GM19193 (cell line): ENCODE data around the gene TMTC2.

Experiments used
- POLR2A ChIP-seq: IDR thresholded peaks from 4 replicates; pipeline ENCODE4 v1.6.1; 2011; ENCODE audit not compliant: insufficient read depth, insufficient read length; ENCODE audit errors: extremely low read depth

TMTC2 gene

DNA sequence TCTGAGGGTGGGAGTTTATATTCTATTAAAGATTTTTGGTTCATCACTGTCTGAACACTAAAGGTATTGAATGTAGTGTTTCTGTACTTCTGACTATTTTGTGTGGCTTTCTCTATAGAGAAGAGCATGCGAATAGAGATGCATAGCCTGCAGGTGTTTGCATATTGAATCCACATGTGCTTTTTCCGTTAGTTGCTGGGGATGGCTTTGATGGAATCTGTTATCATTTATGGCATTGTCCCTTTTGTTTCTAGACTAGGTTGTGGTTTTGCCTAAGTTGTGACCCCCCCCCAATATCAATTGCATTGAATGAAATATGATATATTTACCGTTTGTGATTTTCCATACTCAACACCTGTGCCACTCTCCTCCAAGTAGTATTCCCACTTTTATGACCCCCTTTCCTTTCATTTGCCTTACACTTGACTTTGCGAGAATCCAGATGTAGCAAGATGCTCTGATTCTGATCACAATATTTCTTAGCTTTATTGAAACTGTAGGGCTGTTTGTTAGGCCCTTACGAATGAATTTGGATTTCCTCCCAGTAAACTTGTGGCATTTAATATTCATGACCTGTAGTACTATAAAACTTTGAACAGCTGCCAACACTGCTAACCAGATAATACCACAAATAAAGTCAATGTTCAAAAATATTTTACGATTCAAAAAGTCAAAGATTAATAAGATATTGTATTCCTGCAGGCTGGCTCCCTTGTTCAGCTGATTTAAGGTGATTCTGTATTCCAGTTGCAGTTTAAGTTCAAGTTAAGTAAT is 176.4 kb downstream of the TMTC2 start:
- no peak for TF ChIP-seq POLR2A

DNA sequence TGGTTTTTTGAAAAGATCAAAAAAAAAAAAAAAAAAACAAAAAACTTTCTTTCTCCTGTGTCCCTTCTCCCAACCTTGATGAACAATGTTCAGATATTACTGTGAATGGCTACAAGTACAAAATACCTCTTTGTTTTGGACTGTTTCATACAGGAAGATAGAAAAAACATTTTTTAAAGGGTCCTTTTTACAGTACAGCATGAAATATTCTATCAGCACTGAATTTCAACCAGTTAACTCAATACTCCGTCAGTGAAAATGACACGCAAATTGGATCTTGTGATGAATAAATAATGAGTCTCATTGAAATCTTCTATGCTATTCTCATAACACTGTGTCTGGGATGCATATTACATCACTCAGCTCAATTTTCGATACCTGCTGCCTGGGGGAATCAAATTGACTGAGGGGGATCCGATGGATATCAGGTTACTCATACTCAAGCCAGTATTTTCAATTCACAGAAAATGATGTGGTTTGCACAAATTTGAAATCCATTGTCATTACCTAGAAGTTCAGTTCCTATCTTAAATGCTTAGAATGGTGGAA is 179.6 kb downstream of the TMTC2 start:
- no peak for TF ChIP-seq POLR2A

DNA sequence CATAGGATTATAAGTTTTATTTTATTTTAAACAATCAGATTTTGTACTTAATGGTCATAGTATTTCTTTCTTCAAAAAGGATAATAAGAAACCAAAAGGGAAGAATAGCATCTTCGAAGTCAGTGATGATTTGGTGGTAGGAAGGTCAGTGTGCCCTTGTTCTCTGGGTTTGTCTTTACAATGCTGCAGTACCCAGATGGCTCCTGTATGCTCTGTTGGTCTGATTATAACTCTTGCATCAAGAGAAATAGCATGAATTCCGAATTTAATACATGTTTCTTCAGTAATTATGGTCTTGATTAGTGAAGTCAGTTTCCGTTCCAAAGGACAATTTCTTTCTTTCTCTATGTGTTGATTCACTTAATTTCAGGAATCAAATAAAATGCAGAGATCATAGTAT is 180.2 kb downstream of the TMTC2 start:
- no peak for TF ChIP-seq POLR2A

DNA sequence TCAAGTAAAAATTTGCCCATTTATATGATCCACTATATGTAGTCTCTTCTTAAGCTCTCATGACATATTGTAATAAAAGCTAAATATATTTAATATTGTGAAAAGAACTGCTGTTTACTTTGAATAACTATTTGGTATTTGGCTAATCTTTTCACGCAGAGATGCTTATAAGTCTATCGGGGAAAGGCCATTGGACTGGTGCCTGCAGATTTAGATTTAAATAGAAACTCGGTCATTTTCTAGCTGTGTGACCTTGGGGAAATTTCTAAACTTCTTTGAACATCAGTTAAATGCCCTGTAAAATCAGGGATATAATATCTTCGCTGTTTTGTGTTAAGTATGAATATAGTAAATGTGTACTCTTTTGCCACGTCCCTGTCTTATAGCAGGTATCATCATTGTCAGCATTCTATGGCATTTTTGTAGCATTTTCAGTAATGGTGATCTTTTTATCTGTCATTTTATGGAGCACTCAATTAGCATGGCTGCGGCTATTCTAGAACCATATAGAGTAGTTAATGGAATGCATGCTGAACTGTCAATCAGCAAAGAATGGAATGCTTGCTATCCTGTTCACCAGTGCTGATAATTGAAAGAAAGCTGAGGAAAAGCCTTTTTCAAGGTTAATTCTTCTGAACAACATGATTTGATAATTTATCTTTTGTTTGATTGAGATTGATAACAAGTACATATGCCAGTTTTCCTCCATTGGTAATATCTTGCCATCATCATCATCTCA is 181.2 kb downstream of the TMTC2 start:
- TF ChIP-seq POLR2A = no peak

DNA sequence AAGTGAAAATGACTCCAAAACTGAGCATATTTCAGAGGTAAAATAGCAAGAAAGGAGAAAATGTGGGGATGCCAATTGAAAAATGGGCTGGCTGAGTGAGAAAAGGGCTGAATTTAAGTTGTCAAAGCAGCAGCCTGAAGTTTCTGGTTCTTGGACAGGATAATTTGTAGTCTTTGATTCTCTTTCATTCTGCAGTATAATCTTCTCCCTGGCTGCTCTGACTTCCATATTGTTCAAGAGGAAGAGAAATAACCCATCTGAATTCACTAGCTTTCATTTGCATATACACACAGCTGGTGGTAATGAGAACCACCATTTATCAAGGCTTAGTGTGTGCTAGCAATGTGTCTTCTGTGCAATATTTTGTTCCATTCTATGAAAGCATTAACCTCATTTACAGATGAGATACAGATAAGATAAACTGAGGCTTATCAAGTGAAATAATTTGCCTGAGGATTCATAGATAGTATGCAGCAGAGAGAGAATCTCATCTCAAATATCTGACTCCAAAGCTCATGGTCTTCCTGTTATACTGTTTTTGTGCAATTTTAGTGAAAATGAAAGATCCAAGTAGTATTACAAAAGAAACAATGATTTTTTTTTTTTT is 184.2 kb downstream of the TMTC2 start:
- TF ChIP-seq POLR2A = no peak

DNA sequence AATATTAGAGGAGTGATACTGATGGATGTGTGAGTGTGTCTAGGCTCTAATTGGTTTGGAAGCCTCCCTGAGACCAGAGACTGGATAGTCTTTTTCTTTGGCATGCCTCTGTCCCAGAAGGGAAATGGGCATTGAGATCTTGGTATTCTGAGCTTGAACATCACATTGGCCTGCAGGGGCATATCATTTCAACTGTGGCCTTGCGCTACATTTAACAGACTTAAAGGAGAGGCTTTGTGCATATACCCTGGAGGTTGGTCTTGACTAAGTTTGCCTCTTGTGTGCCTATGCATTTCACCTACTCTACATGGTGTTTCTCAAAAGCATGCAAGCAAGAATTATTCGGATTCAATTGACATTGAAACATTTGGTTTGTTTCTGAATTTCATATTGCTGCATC is 185.4 kb downstream of the TMTC2 start:
- TF ChIP-seq POLR2A = no peak

DNA sequence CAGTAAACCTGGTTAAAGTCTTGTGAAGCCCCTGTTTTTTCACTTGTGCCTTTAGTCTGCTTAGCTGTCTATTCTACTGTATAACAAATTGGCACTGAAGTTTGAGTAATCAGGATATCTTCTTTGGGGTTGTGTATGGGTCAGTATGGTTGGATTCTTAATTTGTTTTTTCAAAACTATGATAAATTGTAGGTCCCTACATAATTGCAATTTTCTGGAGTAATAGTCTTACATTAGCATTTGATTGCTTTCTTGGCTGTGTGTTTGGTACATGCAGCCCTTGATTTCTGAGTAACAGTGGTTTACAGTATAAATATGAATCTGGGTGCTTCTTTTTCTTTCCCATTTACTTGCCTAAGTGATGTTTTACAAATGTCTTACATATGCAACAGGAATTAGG is 186.6 kb downstream of the TMTC2 start:
- TF ChIP-seq POLR2A = no peak

DNA sequence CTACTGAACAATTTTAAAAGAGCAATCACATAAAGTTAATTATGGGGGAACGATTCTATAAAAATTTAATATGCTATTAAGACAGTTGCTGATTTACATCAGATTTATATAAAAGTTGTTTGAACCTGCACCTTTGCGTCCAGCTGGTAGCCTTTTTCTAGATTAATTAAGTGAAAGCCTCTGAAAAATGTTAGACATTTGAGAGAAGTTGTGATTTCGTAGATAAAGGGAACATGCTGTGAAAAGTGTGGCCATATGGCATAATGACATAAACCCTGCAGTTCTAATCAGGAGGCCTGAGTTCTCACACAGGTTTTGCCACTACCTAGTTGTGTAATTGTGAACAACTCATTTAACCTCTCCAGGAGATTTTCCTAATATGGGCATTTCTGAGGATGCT is 187.2 kb downstream of the TMTC2 start:
- no peak for TF ChIP-seq POLR2A

DNA sequence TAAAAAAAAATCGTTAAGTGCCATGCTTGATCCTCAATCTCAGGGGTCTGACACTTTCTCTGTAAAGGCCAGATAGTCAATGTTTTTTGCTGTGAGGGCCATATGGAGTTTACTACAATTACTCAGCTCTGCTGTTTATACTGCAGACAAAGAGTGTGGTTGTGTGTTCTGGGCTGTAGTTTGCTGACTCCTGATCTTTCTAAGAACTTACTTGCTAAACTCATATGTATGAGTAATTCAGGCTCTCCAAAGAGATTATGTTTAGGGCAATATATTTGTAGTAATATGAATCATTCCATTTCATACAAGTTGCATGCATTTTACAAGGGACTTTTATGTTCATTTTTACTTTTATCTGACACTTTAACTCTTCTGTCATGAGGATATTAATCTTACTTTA is 188.2 kb downstream of the TMTC2 start:
- TF ChIP-seq POLR2A = no peak

DNA sequence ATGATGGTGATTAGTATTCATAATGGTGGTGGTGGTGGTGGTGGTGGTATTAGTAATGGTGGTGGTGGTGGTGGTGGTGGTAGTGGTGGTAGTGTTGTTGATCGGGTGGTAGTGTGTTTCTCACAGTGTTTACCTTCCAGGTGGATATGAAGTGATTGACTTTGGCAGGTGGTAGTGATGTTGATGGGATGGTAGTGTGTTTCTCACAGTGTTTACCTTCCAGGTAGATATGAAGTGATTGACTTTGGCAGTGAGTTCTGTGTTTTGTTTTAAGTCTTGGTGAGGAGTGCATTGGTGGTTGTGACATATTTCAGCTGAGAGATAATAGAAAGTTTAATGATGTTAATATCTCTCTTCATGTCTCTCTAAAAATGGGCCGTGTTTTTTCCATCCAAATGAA is 189.4 kb downstream of the TMTC2 start:
- TF ChIP-seq POLR2A = no peak

DNA sequence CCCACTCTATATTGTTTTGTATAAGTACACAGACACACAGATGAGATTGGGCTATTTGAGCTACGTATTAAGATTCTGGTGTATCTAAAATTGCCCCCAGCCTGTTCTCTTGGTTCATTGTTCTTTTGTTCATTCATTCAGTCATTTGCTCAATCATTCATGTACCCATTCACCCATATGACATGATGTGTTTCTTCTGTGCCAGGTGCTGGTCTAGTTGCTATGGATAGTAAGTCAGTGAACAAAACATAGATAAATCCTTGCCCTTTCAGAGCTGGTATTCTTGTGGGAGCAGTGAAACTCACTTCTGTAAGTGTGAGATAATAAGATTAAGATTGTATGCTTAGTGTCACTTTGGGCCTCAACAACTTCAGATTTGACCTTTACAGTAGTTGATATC is 191.3 kb downstream of the TMTC2 start:
- TF ChIP-seq POLR2A = no peak

DNA sequence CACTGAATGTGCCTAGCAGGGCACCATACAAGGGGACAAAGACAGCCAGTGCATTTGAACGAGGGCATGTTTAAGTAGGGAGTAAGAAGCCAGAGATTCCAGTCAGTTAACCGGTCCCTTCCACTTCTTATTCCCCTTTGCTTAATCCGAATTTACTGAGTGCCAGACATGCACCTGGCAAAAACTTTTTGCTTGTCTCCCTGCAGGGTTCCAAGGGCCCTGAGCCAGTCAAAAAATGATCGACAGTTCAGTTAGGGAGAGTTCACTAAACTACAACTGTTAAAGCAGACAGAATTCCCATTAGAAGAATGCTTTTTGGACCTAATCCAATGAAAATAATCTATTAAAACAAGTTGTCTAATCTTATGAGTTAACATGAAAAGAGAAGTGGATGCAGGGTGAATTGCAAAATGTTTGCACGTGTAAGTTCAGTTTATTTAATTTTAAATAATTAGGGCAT is 193.8 kb downstream of the TMTC2 start:
- TF ChIP-seq POLR2A = no peak

DNA sequence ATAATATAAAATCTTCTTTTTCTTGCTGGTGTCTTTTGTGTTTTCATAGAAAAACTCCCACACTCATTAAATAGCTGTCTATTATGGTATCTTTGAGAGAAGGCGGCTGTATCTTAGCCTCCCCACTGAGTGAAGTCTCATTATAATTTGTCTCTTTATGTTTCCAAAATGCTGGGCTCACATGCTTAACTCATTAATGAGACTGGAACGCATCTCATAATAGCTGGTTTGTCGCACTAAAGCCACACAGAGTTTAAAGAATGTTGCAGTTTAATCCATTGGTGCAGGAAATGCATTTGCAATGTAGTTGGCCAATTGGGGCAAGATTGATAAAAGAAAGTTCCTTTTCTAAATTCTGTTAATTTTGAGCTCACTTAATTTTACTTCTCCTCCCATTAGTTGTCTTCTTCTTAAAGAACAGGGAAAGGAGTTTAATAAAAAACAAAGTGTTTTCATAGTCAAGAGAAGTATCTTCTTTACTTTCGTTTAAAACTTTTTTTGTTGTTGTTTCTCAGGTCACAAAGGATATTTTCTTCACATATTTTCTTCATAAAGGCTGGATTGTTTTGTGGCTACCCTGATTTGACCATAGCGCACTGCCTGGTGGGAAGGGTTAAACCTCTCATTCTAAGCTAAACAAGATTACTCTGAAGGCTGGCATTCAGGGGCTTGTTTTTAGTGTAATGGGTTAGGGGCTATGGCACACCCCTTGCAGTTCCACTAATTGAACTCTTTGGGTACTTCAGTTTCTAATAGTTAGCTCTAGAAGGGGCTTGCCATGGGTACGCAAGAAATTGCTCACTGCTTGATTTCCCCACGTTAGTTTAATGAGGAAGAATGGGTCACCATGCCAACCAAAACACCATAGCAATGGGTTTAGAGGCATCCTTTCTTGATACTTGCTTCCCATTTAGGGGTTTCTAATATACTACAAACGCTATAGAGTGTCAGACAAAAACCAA is 197.0 kb downstream of the TMTC2 start:
- no peak for TF ChIP-seq POLR2A

DNA sequence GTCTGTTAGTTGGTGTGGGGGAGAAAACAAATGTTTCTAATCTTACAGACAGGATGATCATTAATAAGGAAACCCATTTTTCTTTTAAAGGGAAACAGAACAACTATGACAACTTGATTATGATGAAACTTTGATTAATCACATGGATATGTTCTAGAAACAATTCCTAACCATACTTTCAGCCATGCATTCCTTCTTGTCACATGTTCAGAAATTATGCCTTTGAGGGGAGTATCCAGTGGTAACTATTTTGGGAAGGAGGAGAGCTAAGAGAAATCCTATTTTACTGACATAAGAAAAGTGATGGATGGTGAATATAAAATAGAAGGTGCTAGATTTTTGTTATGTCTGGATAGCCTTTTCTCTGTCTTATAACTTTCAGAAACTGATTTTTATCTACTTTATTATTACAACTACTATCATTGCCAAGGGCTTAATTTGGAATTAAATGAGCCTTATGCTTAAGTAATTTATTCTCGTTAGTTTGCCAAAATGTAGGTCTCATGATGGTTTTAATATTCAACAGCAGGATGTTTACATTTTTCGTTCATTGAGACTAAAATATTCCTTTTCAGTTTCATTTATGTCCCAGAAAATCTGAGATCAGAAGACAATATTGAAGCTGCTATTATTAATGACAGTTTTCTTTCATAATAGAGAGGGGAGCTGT is 200.1 kb downstream of the TMTC2 start:
- TF ChIP-seq POLR2A = no peak
